GM21390 (cell line): ENCODE data around the gene ACTMAP.

Experiments used
- ATAC-seq: cut with Tn5 transposase; IDR thresholded peaks from one replicate; pipeline ENCODE4 v1.9.1; 2021; ENCODE audit not compliant: unreplicated experiment

Gene ACTMAP

DNA sequence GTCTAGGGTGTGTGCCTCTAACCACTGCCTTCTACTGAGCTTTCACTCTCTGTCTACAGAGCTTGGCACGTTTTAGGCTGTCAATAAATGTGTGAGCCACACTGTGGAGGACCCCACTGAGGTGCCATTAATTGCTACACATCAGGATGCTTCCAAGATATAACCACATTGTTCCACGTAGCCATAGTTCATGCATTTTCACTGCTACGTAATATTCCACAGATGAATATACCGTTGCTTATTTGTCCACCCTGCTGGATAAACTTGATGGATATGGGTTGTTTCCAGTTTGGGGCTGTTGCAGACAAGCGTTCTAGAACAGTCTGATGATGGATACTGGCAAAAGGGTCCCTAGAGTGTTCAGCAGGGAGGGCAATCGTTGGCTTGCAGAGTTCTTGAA lies 48.5 kb downstream of the ACTMAP start:
- no peak for ATAC-seq

DNA sequence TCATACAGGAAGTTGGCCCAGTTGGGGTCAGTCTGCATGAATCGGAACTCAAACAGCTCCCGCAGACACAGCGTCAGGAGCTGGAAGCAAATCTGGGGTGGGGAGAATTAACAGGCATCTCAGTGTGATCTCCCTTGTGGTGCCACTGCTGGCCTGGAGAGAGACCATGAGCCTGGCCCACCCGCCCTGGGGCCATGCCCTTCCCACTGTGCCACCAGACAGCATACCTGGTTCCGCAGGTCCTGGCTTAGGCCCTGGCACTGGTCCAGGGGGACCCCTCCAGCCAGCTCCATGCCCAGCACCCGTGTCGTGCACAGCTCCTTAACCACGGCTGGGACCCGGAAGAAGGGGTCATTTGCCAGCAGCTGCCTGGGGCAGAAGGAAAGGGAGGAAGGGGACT lies 50.2 kb downstream of the ACTMAP start:
- no peak for ATAC-seq

DNA sequence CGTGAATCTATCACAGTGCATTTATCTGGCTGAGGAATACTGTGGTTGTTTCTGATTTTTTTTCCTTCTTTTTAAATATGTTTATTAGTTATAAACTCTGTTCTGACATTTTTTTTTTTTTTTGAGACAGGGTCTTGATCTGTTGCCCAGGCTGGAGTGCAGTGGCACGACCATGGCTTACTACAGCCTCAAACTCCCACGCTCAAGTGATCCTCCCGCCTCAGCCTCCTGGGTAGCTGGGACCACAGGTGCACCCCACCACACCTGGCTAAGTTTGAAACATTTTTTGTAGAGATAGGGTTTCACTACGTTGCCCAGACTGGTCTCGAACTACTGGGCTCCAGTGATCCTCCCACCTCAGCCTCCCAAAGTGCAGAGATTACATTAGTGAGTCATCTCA lies 53.3 kb downstream of the ACTMAP start:
- ATAC-seq = no peak

DNA sequence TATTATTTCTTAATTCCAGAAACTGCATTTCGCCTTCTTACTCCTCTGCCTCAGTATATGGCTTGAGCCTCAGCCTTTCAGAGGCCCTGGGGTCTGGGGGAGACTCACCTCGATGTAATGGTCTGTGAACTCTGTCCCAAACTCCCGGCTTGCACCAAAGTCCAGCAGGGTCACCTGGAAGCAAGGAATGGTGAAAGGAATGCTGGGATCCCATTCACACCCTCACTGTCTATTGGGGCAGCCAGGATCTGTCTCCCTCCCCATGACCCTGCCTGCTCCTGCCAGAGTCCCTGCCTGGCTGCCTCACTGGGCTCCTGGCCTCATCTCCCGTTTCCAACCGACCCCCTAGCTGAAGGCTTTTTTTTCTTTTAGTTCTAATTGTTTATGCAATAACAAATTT lies 54.4 kb downstream of the ACTMAP start:
- no peak for ATAC-seq

DNA sequence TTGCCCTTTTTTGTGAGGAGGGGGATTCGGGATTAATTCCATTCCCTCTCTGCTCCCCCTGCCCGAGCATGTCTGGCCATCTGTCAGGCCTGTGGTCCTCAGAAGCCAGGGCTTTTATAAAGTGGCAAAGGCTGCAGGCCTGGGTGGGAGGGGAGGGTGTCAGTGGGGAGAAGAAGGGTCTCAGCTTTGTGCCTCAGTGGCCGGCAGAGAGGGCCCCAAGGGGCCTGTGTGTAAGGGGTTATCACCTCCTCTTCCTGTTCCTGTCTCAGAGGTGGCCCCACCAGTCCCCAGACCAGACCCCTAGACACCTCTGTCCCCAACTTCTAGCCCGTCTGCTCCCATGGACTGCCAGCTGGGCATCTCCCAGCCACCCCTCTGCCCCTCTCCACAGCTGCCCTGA lies 56.4 kb downstream of the ACTMAP start:
- no peak for ATAC-seq

DNA sequence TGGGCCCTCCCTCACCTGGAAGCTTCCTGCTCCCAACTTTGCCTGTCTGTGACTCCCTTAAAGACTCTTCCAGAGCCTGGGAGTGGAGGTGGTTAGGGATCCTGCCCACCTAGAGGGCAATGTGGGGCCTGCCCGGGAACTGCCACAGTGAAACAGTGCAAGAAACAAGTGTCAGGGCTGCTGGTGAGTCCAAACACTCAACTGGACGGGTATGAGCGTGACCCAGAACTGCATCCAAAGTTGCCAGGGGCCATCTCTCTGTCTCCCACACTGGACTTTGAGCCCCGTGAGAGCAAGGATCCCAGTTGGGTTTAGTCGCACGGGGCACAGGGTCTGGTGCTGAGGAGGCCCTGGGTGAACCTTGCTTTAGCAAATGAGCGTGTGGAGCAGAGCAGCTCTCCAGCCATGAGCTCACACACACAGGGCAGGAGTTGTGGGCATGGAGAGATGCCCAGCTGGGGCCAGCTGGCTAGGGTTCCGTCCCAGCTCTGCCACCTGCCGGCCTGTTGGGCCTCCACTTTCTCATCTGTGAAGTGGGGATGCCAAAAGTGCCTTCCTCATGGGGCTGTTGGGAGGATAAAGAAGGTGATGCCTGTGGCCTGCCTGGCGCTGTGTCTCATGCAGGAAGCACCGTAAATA lies 57.0 kb downstream of the ACTMAP start:
- no peak for ATAC-seq

DNA sequence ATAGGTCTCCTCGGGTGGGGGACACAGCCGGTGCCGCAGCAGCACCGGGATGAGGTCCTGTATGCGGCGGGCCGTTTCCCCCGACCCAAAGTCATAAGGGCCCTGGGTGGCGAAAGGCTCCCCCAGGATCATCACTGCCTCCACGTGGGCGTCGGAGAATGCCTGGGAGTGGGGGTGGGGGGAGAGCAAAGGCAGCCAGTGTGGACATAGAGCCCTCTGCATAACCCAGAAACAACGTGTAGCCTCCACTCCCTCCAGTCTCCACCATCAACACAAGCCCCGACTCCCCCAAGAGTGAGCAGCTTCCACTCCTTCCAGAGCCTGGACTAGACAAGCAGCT lies 58.1 kb downstream of the ACTMAP start:
- no peak for ATAC-seq

DNA sequence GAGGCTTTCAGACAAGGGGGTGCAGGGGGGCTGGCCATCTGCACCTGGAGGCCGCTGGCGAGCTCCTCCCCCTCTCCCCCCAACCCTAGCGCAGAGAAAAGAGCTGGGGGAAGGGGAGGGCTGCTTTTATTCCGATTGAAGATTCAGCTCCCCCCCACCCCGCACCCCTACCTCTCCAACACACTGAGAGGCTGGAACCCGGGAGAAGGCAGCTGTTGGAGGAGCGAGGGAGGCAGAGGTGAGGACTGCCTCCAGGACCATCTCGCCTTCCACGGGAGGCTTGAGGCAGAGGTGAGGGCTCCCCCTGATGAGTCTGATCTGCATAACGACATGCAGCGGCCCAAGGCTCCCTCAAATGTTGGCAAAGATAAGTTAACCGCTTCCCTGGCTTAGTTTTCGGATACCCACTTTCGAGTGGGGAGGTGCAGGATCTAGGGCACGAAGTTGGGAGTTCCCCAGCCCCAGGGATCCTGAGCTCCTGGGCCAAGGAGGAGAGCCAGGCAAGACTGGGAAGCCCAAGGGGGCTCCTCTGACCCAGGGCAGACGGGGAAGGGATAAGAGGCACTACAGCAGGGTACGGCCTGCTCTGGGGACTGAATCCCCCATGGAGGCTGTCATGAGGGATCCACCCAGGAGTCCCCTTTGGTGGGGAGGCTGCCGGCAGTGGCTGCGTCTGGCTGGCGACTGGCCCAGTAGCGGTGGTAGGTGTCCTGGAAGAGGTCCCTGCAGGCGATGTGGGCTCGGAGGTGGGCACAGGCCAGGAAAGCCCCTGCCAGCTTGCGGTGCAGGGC lies 58.7 kb downstream of the ACTMAP start:
- no peak for ATAC-seq
